SU-DHL-6 (cell line): ENCODE data around the gene DLG1.

Experiments used
- CTCF ChIP-seq: fragments of 200-600 bp; sonication (generic); IDR thresholded peaks from one replicate; pipeline ENCODE4 v1.5.1; 2017; ENCODE audit warnings: antibody characterized with exemption, mild to moderate bottlenecking, low read length, moderate library complexity; ENCODE audit not compliant: insufficient read depth, poor library complexity, severe bottlenecking
- EZH2phosphoT487 ChIP-seq: fragments of 200-600 bp; sonication (generic), shearing (Covaris generic); conservative IDR thresholded peaks from 2 replicates; pipeline ENCODE4 v1.6.1; 2018; ENCODE audit warnings: mild to moderate bottlenecking, antibody characterized with exemption, low read length, moderate library complexity, mixed read lengths

- no peak for TF ChIP-seq CTCF
- TF ChIP-seq EZH2phosphoT487 = no peak
Measured at GRCh38 chr3:197343656-197344408, 45.4 kb upstream of the DLG1 start.
